Measurements from ENCODE around the gene LGI1.
"Not testable (repeated sequence)": the region's sequence is repeated elsewhere in the genome, so short reads cannot be mapped to it uniquely, and the experiment has no call there.

The LGI1 gene

GRCh38 chr10:93807371-93807770 is 49.6 kb downstream of the LGI1 start:
- DNase-seq = no peak

GRCh38 chr10:93812659-93813338 is 55.1 kb downstream of the LGI1 start:
- no peak for DNase-seq

GRCh38 chr10:93813507-93814465 is 56.0 kb downstream of the LGI1 start:
- peak; percentile 55 for DNase-seq

GRCh38 chr10:93815304-93816096 is 57.8 kb downstream of the LGI1 start:
- no peak for DNase-seq

- peak; percentile 49 for DNase-seq
Measured at GRCh38 chr10:93816123-93816747, 58.5 kb downstream of the LGI1 start.

- DNase-seq = no peak
Measured at GRCh38 chr10:93818086-93818485, 60.4 kb downstream of the LGI1 start.

- DNase-seq = no peak
Measured at GRCh38 chr10:93819520-93819919, 61.8 kb downstream of the LGI1 start.

- DNase-seq = no peak
Measured at GRCh38 chr10:93820434-93820833, 62.7 kb downstream of the LGI1 start.

- DNase-seq = no peak
Measured at GRCh38 chr10:93821051-93821772, 63.5 kb downstream of the LGI1 start.

GRCh38 chr10:93826355-93826754 is 68.6 kb downstream of the LGI1 start:
- peak; percentile 6 for DNase-seq

GRCh38 chr10:93827056-93827804 is 69.5 kb downstream of the LGI1 start:
- DNase-seq = no peak

- DNase-seq = not testable (repeated sequence)
Measured at GRCh38 chr10:93831065-93831464, 73.3 kb downstream of the LGI1 start.

- no peak for DNase-seq
Measured at GRCh38 chr10:93835770-93836169, 78.0 kb downstream of the LGI1 start.

GRCh38 chr10:93837822-93838221 is 80.1 kb downstream of the LGI1 start:
- DNase-seq = no peak

- DNase-seq = no peak
Measured at GRCh38 chr10:93838278-93838677, 80.5 kb downstream of the LGI1 start.

- no peak for DNase-seq
Measured at GRCh38 chr10:93841961-93842360, 84.2 kb downstream of the LGI1 start.

- DNase-seq = no peak
Measured at GRCh38 chr10:93844979-93845626, 87.4 kb downstream of the LGI1 start.

Measured in RPMI8226 (cell line).